ENCODE results near the gene CACNA1C. TPM values are rescaled to one million over a fixed set of nuclear protein-coding genes. Genes with fewer than 3 reads are reported as not detected.

The CACNA1C gene
- total RNA-seq, 4 donors from 2014 or later: 44.1 to 104 (median 49.4) TPM

DNA sequence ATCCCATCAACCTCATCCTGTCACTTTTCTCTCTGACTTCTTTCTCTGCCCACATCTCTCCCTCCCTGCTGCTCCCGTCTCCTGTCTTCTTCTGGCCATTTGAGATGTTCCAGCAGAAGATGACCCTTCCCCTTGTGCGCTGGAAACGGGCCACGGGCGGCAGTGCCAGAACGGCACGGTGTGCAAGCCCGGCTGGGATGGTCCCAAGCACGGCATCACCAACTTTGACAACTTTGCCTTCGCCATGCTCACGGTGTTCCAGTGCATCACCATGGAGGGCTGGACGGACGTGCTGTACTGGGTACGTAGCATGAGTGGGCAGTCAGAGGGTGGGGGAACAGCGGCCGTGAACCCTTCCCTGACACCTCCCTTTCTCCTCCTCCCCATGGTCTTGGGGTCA lies 440.3 kb downstream of the CACNA1C start:
- no peaks in the 10 kb centered on the region for H3K27me3 ChIP-seq
- TF ChIP-seq POLR2AphosphoS5 (IDR thresholded peaks at IDR 0.05) (no peak), EP300 (IDR thresholded peaks at IDR 0.05) (no peak), POLR2A (IDR thresholded peaks at IDR 0.05; ENCODE audit: low read depth) (no peak)
- TF ChIP-seq, protein P1, sequence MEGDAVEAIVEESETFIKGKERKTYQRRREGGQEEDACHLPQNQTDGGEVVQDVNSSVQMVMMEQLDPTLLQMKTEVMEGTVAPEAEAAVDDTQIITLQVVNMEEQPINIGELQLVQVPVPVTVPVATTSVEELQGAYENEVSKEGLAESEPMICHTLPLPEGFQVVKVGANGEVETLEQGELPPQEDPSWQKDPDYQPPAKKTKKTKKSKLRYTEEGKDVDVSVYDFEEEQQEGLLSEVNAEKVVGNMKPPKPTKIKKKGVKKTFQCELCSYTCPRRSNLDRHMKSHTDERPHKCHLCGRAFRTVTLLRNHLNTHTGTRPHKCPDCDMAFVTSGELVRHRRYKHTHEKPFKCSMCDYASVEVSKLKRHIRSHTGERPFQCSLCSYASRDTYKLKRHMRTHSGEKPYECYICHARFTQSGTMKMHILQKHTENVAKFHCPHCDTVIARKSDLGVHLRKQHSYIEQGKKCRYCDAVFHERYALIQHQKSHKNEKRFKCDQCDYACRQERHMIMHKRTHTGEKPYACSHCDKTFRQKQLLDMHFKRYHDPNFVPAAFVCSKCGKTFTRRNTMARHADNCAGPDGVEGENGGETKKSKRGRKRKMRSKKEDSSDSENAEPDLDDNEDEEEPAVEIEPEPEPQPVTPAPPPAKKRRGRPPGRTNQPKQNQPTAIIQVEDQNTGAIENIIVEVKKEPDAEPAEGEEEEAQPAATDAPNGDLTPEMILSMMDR (IDR thresholded peaks at IDR 0.05): no peak
- H3K9me3 ChIP-seq: no peaks in the 10 kb centered on the region
- no peak overlapping the region for H3K4me3 ChIP-seq
- 92% methylated on average over 16 of the region's 16 CpGs for whole genome bisulfite sequencing
- intact Hi-C loops (cut with DNase I): no loop called here
- H3K27ac ChIP-seq (replicated peaks in 1 of 4): no peak overlapping the region
- H3K36me3 ChIP-seq: peaks cover 0 to 23% (median 11%) of the 10 kb centered on the region in 4 donors
- DNase-seq (ENCODE audit: extremely low spot score): no peak
- peaks cover 43 to 53% (median 46%) of the 10 kb centered on the region in 4 donors for H3K4me1 ChIP-seq

DNA sequence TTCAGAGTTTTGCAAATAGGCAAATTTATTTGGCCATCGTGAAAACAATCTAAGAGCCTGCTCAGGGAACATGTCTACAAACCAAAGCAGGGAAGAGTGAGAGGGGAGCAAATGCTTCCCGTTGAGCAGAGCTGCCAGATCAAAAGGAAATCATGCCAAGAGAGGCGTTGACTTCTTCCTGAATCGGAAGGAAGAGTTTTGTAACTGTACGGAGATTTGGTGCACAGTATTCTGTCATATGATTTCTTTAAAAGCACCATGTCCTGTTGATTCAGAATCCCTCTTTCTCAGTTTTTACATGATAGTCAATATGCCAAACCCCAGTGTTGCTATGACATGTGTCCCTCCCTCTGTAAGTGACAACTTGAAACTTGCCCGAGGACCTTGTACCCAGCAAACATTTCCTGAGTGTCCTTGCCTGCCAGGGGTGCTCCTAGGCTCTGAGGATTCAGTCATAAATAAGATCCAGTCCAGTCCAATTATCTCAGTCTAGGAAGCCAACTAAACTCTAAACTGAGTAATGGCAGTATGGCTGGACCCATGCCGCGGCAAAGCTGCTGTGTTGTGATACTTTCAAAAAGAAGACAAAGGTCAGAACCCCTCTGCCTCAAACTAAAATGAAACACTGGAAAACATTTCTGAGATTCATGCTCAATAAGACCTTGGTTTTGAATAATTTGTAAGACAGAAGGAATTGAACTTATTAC lies 441.9 kb downstream of the CACNA1C start:
- Histone ChIP-seq H3K36me3 (peaks cover 0 to 27% (median 9%) of the 10 kb centered on the region in 4 donors), H3K27me3 (no peaks in the 10 kb centered on the region), H3K27ac (replicated peaks in 1 of 4) (peak overlapping the region; percentile 25 to 62 (median 45)), H3K4me1 (peaks cover 43 to 53% (median 46%) of the 10 kb centered on the region in 4 donors), H3K9me3 (no peaks in the 10 kb centered on the region), H3K4me3 (no peak overlapping the region)
- TF ChIP-seq, protein P1 (IDR thresholded peaks at IDR 0.05): no peak
- TF ChIP-seq POLR2AphosphoS5 (IDR thresholded peaks at IDR 0.05): no peak
- no peak for TF ChIP-seq EP300 (IDR thresholded peaks at IDR 0.05)
- no peak for TF ChIP-seq POLR2A (IDR thresholded peaks at IDR 0.05; ENCODE audit: low read depth)
- intact Hi-C loops (cut with DNase I): no loop called here
- WGBS: 43% methylated on average over 8 of the region's 8 CpGs
- DNase-seq (ENCODE audit: extremely low spot score): no peak

DNA sequence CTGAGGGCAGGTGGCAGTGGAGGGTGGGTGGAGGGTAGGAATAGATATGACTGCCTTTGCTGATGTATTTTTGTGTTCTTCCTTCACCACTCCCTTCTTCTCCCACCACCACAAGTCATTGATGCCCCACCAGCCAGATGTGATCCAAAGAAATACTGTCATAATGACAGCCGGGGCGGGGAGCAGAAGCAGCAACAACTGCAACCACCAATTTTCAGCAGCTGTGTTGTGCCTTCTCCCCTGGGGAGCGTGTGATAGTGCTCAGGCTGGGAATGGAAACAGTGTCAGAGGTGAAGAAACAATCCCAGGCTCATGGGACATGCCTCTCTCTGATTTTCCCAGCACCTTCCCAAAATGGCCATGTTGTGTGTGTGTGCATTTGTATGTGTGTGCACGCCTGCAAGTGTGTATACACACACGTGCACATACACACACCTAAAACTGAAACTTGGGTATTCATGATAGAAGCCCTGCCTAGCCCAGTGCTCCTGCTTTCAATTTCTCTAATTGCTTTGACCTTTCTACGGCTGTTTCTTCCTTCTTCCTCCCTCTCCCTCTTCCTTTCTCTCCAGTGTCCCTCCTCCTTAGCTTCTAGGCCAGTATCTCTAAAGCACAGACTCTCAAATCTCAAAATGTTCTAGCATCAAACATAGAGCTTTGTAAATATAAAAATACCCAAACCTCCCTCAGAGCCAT lies 442.8 kb downstream of the CACNA1C start:
- intact Hi-C loops (cut with DNase I): no loop called here
- peaks cover 0 to 36% (median 11%) of the 10 kb centered on the region in 4 donors for H3K36me3 ChIP-seq
- peaks cover 42 to 48% (median 43%) of the 10 kb centered on the region in 4 donors for H3K4me1 ChIP-seq
- no peak for DNase-seq (ENCODE audit: extremely low spot score)
- WGBS: 84% methylated on average over 6 of the region's 6 CpGs
- peak overlapping the region in 3 of 4 donors; percentile 4 to 62 (median 43) for H3K27ac ChIP-seq (replicated peaks in 1 of 4)
- no peaks in the 10 kb centered on the region for H3K27me3 ChIP-seq
- no peak overlapping the region for H3K4me3 ChIP-seq
- TF ChIP-seq EP300 (IDR thresholded peaks at IDR 0.05) (no peak), POLR2A (IDR thresholded peaks at IDR 0.05; ENCODE audit: low read depth) (no peak), POLR2AphosphoS5 (IDR thresholded peaks at IDR 0.05) (no peak)
- TF ChIP-seq, protein P1 (IDR thresholded peaks at IDR 0.05): no peak
- H3K9me3 ChIP-seq: no peaks in the 10 kb centered on the region

DNA sequence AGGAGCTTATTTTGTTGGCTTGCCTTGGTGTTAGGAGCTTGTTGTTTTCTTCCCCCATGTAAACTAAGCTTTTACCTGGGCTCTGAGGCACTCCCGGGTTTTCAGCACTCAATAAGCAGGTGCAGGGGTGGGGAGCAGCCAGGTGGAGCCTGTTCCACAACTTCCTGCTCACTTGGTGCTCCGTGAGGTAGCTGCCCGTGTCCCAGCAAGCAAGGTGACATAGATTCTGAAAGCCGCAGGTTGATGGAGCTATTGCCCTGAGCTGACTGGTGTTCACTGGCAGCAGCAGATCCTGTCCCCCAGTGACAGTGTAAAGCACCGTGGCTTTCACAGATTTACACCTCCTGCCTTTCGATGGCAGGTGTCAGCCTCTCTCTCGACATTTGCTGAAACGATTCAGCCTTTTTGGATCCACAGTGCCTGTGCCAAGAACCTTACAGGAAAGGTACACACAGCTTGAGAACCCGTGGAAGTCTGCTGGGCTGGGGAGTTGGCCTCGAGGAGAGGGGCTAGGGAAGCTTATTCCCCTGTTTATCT lies 446.2 kb downstream of the CACNA1C start:
- TF ChIP-seq POLR2AphosphoS5 (IDR thresholded peaks at IDR 0.05) (no peak), EP300 (IDR thresholded peaks at IDR 0.05) (no peak), POLR2A (IDR thresholded peaks at IDR 0.05; ENCODE audit: low read depth) (no peak)
- TF ChIP-seq, protein P1 (IDR thresholded peaks at IDR 0.05): no peak
- Histone ChIP-seq H3K4me3 (no peak overlapping the region), H3K36me3 (peaks cover 0 to 47% (median 13%) of the 10 kb centered on the region in 4 donors), H3K27me3 (no peaks in the 10 kb centered on the region), H3K9me3 (no peaks in the 10 kb centered on the region), H3K27ac (replicated peaks in 1 of 4) (no peak overlapping the region), H3K4me1 (peaks cover 20 to 47% (median 24%) of the 10 kb centered on the region in 4 donors)
- intact Hi-C loops (cut with DNase I): no loop called here
- no peak for DNase-seq (ENCODE audit: extremely low spot score)
- WGBS: 77% methylated on average over 8 of the region's 10 CpGs
